HG03432 (cell line): ENCODE data around the gene SLC25A1.

Experiments used
- ATAC-seq: cut with Tn5 transposase; IDR thresholded peaks from one replicate; pipeline ENCODE4 v1.9.1; 2021; ENCODE audit warnings: mild to moderate bottlenecking, moderate library complexity; ENCODE audit not compliant: unreplicated experiment

Gene SLC25A1

GRCh38 chr22:19181786-19182471 lies 3.4 kb upstream of the SLC25A1 start:
- no peak for ATAC-seq

GRCh38 chr22:19180740-19181410 lies 2.3 kb upstream of the SLC25A1 start:
- no peak for ATAC-seq

- ATAC-seq, result no peak
Measured at GRCh38 chr22:19180234-19180633, 1.7 kb upstream of the SLC25A1 start.

- peak; percentile 36 for ATAC-seq
Measured at GRCh38 chr22:19179497-19180048, 1.0 kb upstream of the SLC25A1 start.

- peak; percentile 33 for ATAC-seq
Measured at GRCh38 chr22:19178065-19178656, 375 bp downstream of the SLC25A1 start.

GRCh38 chr22:19177164-19178064 lies 1.1 kb downstream of the SLC25A1 start:
- ATAC-seq, result no peak

- no peak for ATAC-seq
Measured at GRCh38 chr22:19176732-19177131, 1.8 kb downstream of the SLC25A1 start.

GRCh38 chr22:19176175-19176643 lies 2.3 kb downstream of the SLC25A1 start:
- ATAC-seq, result no peak

GRCh38 chr22:19175602-19176174 lies 2.8 kb downstream of the SLC25A1 start:
- no peak for ATAC-seq

- no peak for ATAC-seq
Measured at GRCh38 chr22:19175026-19175601, 3.4 kb downstream of the SLC25A1 start.

- ATAC-seq, result no peak
Measured at GRCh38 chr22:19174106-19175025, 4.2 kb downstream of the SLC25A1 start.

GRCh38 chr22:19173047-19174035 lies 5.2 kb downstream of the SLC25A1 start:
- no peak for ATAC-seq

GRCh38 chr22:19172213-19173046 lies 6.1 kb downstream of the SLC25A1 start:
- ATAC-seq, result no peak

- no peak for ATAC-seq
Measured at GRCh38 chr22:19169947-19170318, 8.6 kb downstream of the SLC25A1 start.

GRCh38 chr22:19169002-19169946 lies 9.3 kb downstream of the SLC25A1 start:
- ATAC-seq, result no peak
